HepG2 (cell line): ENCODE data around the gene ALDH3B2. TPM values are rescaled to one million over a fixed set of nuclear protein-coding genes. Genes with fewer than 3 reads are reported as not detected.

Experiments
- BHLHE40 ChIP-seq: IDR thresholded peaks from 2 replicates; pipeline ENCODE4 v1.6.1; 2011; ENCODE audit warnings: low read length, improper control_type of control experiment
- CEBPG ChIP-seq: IDR thresholded peaks from 2 replicates; pipeline ENCODE4 v1.6.1; 2016
- FIP1L1 ChIP-seq: fragments of 200-400 bp; formaldehyde crosslinking; IDR thresholded peaks from 2 replicates; pipeline ENCODE4 v1.6.1; 2018; ENCODE audit warnings: low read depth, mild to moderate bottlenecking, low read length, moderate library complexity, borderline replicate concordance; ENCODE audit not compliant: insufficient read depth
- HNRNPH1 ChIP-seq: fragments of 200-400 bp; formaldehyde crosslinking; optimal IDR thresholded peaks from 2 replicates; pipeline ENCODE3; 2017; ENCODE audit warnings: mild to moderate bottlenecking, low read depth, low read length
- LCORL ChIP-seq, 2 experiments: fragments of 450-650 bp in 1 of 2; sonication (generic) in 1 of 2; formaldehyde crosslinking in 1 of 2; IDR thresholded peaks; 2 replicates each; pipeline versions ENCODE4 v1.5.0 to v1.6.1; 2017 to 2020; ENCODE audit warnings: antibody characterized with exemption in 1 of 2, missing genetic modification reagents in 1 of 2
- MED1 ChIP-seq: sonication (generic); formaldehyde crosslinking; IDR thresholded peaks from 2 replicates; pipeline ENCODE4 v1.4.0; 2020; ENCODE audit warnings: missing genetic modification reagents
- MEIS1 ChIP-seq: sonication (generic); formaldehyde crosslinking; IDR thresholded peaks from 2 replicates; pipeline ENCODE4 v1.9.0; 2021; ENCODE audit warnings: mild to moderate bottlenecking, missing genetic modification reagents, moderate library complexity, borderline replicate concordance
- PPARG ChIP-seq: conservative IDR thresholded peaks from 2 replicates; pipeline ENCODE4 v1.6.1; 2016; ENCODE audit warnings: missing biosample characterization, missing genetic modification reagents
- PRMT3 ChIP-seq: sonication (generic); formaldehyde crosslinking; IDR thresholded peaks from 2 replicates; pipeline ENCODE4 v1.8.1; 2022; ENCODE audit warnings: low read depth, mild to moderate bottlenecking, moderate library complexity, missing genetic modification reagents, borderline replicate concordance
- REPIN1 ChIP-seq: sonication (generic); formaldehyde crosslinking; IDR thresholded peaks from 2 replicates; pipeline ENCODE4 v1.8.0; 2022; ENCODE audit warnings: missing genetic modification reagents, low read depth, mild to moderate bottlenecking, borderline replicate concordance
- RFXANK ChIP-seq: IDR thresholded peaks from 2 replicates; pipeline ENCODE4 v1.6.1; 2016
- SP1 ChIP-seq, 2 experiments: fragments of 450-650 bp in 1 of 2; sonication (generic) in 1 of 2; formaldehyde crosslinking in 1 of 2; IDR thresholded peaks; 2 replicates each; pipeline versions ENCODE4 v1.4.0 to v1.6.1; 2016 to 2020; ENCODE audit warnings: missing genetic modification reagents in 1 of 2
- STAG1 ChIP-seq: sonication (generic); formaldehyde crosslinking; IDR thresholded peaks from 2 replicates; pipeline ENCODE4 v1.4.0; 2020; ENCODE audit warnings: missing genetic modification reagents
- TBX3 ChIP-seq: fragments of 450-650 bp; IDR thresholded peaks from 2 replicates; pipeline ENCODE4 v1.6.1; 2017; ENCODE audit warnings: antibody characterized with exemption, mild to moderate bottlenecking, inconsistent platforms, borderline replicate concordance
- ZBTB42 ChIP-seq: sonication (generic); formaldehyde crosslinking; IDR thresholded peaks from 2 replicates; pipeline ENCODE4 v1.5.0; 2020; ENCODE audit warnings: mild to moderate bottlenecking, missing genetic modification reagents
- ZIK1 ChIP-seq: sonication (generic); formaldehyde crosslinking; IDR thresholded peaks from 2 replicates; pipeline ENCODE4 v1.5.0; 2020; ENCODE audit warnings: mild to moderate bottlenecking, low read depth, missing genetic modification reagents, borderline replicate concordance
- ZNF33B ChIP-seq: sonication (generic); formaldehyde crosslinking; IDR thresholded peaks from 2 replicates; pipeline ENCODE4 v1.5.1; 2020; ENCODE audit warnings: mild to moderate bottlenecking, missing genetic modification reagents
- ZNF556 ChIP-seq: sonication (generic); formaldehyde crosslinking; IDR thresholded peaks from 2 replicates; pipeline ENCODE4 v1.4.0; 2020; ENCODE audit warnings: mild to moderate bottlenecking, missing genetic modification reagents, borderline replicate concordance
- ZNF7 ChIP-seq: IDR thresholded peaks from 2 replicates; pipeline ENCODE4 v1.6.1; 2016; ENCODE audit warnings: missing biosample characterization, missing genetic modification reagents
- ZNF746 ChIP-seq: sonication (generic); formaldehyde crosslinking; IDR thresholded peaks from 2 replicates; pipeline ENCODE4 v1.8.0; 2022; ENCODE audit warnings: mild to moderate bottlenecking, missing genetic modification reagents
- polyA plus RNA-seq, 8 experiments: library from polyadenylated mRNA; depleted of rRNA in 3 of 8; stranded (reverse) in 7 of 8; unstranded in 1 of 8; fragments of >200 nt; fragmentation: Illumina TruSeq in 4 of 8; extraction: Trizol in 4 of 8; gene quantifications; 2 replicates each; pipeline versions ENCODE4 v1.2.1 to v1.2.3, GENCODE V29; 2011 to 2016; ENCODE audit warnings: low read depth in 4 of 8, missing spikeins in 1 of 8, mixed read lengths in 1 of 8; ENCODE audit not compliant: insufficient read depth in 1 of 8
- total RNA-seq, 5 experiments: library from RNA; depleted of rRNA; stranded (reverse); fragments of >200 nt; fragmentation: Illumina TruSeq; extraction: Trizol; gene quantifications; 2 replicates each; pipeline ENCODE4 v1.2.3, GENCODE V29; 2016; ENCODE audit warnings: low read depth in 1 of 5
- TF ChIP-seq, protein P1 (sequence below): IDR thresholded peaks from 2 replicates; pipeline ENCODE4 v1.4.0; 2020; ENCODE audit warnings: mild to moderate bottlenecking, missing genetic modification reagents
- TF ChIP-seq, protein P2 (sequence below): sonication (generic); formaldehyde crosslinking; IDR thresholded peaks from 2 replicates; pipeline ENCODE4 v1.4.0; 2020; ENCODE audit warnings: missing genetic modification reagents
- TF ChIP-seq, protein P3 (sequence below): sonication (generic); formaldehyde crosslinking; IDR thresholded peaks from 2 replicates; pipeline ENCODE4 v1.4.0; 2020; ENCODE audit warnings: missing genetic modification reagents

The ALDH3B2 gene
- total and polyA plus RNA-seq, 2 of the 13 experiments (the other 11 are each of a cell fraction or from before 2014, with no cell fraction given), result not detected

DNA sequence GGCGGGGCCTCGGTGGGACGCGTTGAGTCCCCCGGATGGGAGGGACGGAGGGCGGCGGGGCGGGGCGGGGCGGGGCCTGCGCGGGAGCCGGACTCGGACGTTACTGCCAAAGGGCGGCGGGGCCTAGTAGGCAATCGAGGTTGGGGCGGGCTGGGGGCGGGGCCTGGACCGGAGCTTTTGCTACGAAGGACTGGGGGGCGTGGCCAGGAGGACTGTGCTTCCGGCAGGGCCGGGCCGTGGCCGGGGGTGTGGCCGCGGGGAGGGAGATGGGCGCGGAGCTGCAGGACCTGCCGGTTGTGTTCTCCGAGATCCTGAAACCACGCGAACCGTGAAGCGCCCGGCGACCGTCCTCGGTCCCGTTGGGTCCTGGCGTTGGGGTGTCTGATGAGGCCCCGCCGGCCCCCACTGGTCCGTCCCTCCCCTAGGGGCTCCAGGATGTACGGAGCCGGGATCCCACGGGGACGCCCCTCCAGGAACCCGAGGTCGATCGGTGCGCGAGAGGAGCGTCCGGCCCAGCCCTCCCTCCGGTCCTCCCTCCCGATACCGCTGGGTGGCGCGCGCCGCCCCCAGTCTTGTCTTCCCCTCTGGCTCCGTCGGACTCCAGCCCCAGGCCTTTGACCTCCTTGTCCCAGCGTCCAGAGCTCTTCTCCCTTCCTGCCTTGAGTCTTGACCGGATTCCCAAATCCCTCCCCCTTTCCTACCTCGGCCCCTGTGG, 44.0 kb downstream of the ALDH3B2 start (continued):
- TF ChIP-seq, protein P1, sequence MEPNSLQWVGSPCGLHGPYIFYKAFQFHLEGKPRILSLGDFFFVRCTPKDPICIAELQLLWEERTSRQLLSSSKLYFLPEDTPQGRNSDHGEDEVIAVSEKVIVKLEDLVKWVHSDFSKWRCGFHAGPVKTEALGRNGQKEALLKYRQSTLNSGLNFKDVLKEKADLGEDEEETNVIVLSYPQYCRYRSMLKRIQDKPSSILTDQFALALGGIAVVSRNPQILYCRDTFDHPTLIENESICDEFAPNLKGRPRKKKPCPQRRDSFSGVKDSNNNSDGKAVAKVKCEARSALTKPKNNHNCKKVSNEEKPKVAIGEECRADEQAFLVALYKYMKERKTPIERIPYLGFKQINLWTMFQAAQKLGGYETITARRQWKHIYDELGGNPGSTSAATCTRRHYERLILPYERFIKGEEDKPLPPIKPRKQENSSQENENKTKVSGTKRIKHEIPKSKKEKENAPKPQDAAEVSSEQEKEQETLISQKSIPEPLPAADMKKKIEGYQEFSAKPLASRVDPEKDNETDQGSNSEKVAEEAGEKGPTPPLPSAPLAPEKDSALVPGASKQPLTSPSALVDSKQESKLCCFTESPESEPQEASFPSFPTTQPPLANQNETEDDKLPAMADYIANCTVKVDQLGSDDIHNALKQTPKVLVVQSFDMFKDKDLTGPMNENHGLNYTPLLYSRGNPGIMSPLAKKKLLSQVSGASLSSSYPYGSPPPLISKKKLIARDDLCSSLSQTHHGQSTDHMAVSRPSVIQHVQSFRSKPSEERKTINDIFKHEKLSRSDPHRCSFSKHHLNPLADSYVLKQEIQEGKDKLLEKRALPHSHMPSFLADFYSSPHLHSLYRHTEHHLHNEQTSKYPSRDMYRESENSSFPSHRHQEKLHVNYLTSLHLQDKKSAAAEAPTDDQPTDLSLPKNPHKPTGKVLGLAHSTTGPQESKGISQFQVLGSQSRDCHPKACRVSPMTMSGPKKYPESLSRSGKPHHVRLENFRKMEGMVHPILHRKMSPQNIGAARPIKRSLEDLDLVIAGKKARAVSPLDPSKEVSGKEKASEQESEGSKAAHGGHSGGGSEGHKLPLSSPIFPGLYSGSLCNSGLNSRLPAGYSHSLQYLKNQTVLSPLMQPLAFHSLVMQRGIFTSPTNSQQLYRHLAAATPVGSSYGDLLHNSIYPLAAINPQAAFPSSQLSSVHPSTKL (CRISPR knock-in tag), result peak; percentile 61; the same call in 1 of the 2 replicates
- TF ChIP-seq ZNF746 (CRISPR knock-in tag) (peak; percentile 92), MED1 (CRISPR knock-in tag) (no peak), BHLHE40 (0 out of 2 replicates have a peak, but pooled peaks have one; percentile 24), PPARG (CRISPR knock-in tag) (peak; percentile 79; the same call in 1 of the 2 replicates), PRMT3 (CRISPR knock-in tag) (no peak), RFXANK (CRISPR knock-in tag) (0 out of 2 replicates have a peak, but pooled peaks have one; percentile 62), ZNF33B (CRISPR knock-in tag) (no peak), REPIN1 (no peak; the same call in 1 of the 2 replicates), LCORL (IDR thresholded peaks at IDR 0.05) (no peak), LCORL (CRISPR knock-in tag; IDR thresholded peaks at IDR 0.05) (peak; percentile 94), HNRNPH1 (no peak), FIP1L1 (no peak), ZNF7 (CRISPR knock-in tag) (0 out of 2 replicates have a peak, but pooled peaks have one; percentile 11), TBX3 (no peak), ZBTB42 (0 out of 2 replicates have a peak, but pooled peaks have one; percentile 28), ZIK1 (no peak), MEIS1 (CRISPR knock-in tag) (peak; percentile 83; the same call in 1 of the 2 replicates), ZNF556 (peak; percentile 87; the same call in 1 of the 2 replicates), SP1 (IDR thresholded peaks at IDR 0.05) (no peak), SP1 (CRISPR knock-in tag; IDR thresholded peaks at IDR 0.05) (peak; percentile 54), CEBPG (CRISPR knock-in tag) (0 out of 2 replicates have a peak, but pooled peaks have one; percentile 43), STAG1 (CRISPR knock-in tag) (peak; percentile 52)
- TF ChIP-seq, protein P2, sequence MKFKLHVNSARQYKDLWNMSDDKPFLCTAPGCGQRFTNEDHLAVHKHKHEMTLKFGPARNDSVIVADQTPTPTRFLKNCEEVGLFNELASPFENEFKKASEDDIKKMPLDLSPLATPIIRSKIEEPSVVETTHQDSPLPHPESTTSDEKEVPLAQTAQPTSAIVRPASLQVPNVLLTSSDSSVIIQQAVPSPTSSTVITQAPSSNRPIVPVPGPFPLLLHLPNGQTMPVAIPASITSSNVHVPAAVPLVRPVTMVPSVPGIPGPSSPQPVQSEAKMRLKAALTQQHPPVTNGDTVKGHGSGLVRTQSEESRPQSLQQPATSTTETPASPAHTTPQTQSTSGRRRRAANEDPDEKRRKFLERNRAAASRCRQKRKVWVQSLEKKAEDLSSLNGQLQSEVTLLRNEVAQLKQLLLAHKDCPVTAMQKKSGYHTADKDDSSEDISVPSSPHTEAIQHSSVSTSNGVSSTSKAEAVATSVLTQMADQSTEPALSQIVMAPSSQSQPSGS (CRISPR knock-in tag), result peak; percentile 76; the same call in 1 of the 2 replicates
- TF ChIP-seq, protein P3, sequence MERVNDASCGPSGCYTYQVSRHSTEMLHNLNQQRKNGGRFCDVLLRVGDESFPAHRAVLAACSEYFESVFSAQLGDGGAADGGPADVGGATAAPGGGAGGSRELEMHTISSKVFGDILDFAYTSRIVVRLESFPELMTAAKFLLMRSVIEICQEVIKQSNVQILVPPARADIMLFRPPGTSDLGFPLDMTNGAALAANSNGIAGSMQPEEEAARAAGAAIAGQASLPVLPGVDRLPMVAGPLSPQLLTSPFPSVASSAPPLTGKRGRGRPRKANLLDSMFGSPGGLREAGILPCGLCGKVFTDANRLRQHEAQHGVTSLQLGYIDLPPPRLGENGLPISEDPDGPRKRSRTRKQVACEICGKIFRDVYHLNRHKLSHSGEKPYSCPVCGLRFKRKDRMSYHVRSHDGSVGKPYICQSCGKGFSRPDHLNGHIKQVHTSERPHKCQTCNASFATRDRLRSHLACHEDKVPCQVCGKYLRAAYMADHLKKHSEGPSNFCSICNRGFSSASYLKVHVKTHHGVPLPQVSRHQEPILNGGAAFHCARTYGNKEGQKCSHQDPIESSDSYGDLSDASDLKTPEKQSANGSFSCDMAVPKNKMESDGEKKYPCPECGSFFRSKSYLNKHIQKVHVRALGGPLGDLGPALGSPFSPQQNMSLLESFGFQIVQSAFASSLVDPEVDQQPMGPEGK (CRISPR knock-in tag), result peak; percentile 75; the same call in 1 of the 2 replicates
